GM21825 (cell line): ENCODE data around the gene APH1B.

Source experiments
- ATAC-seq: cut with Tn5 transposase; IDR thresholded peaks from one replicate; pipeline ENCODE4 v1.9.1; 2021; ENCODE audit warnings: mild to moderate bottlenecking, moderate library complexity; ENCODE audit not compliant: unreplicated experiment

APH1B gene

GRCh38 chr15:63349156-63349555 lies 71.8 kb downstream of the APH1B start:
- no peak for ATAC-seq

- no peak for ATAC-seq
These were observed 72.2 kb downstream of the APH1B start for GRCh38 chr15:63349621-63350020.

- no peak for ATAC-seq
These were observed 72.8 kb downstream of the APH1B start for GRCh38 chr15:63350178-63350621.

- ATAC-seq, result no peak
These were observed 73.8 kb downstream of the APH1B start for GRCh38 chr15:63351170-63351569.

- no peak for ATAC-seq
These were observed 75.4 kb downstream of the APH1B start for GRCh38 chr15:63352808-63353207.

- no peak for ATAC-seq
These were observed 75.9 kb downstream of the APH1B start for GRCh38 chr15:63353261-63353660.

- no peak for ATAC-seq
These were observed 76.5 kb downstream of the APH1B start for GRCh38 chr15:63353887-63354286.

GRCh38 chr15:63354821-63355650 lies 77.6 kb downstream of the APH1B start:
- ATAC-seq, result no peak

- ATAC-seq, result no peak
These were observed 79.7 kb downstream of the APH1B start for GRCh38 chr15:63357061-63357460.

GRCh38 chr15:63357731-63358130 lies 80.3 kb downstream of the APH1B start:
- no peak for ATAC-seq

GRCh38 chr15:63358241-63359029 lies 81.0 kb downstream of the APH1B start:
- ATAC-seq, result no peak
